SK-N-SH treated with all-trans-retinoic acid at 6 μM for 48 hours (cell line): ENCODE data around the gene OR6K6.

ENCODE experiments used
- ATAC-seq: fragments of 200-7000 bp; cut with Tn5 transposase; 3 replicates; pipeline ENCODE4 v1.9.1; 2020; ENCODE audit warnings: mild to moderate bottlenecking, moderate library complexity
- ARNTL ChIP-seq: fragments of 450-650 bp; formaldehyde crosslinking; IDR thresholded peaks from 2 replicates; pipeline ENCODE4 v1.5.0; 2020; ENCODE audit warnings: low read depth, mild to moderate bottlenecking, moderate library complexity, borderline replicate concordance
- BACH2 ChIP-seq: fragments of 250-450 bp; sonication (Bioruptor Pico); IDR thresholded peaks from 2 replicates; pipeline ENCODE4 v1.9.0; 2021; ENCODE audit warnings: mild to moderate bottlenecking, borderline replicate concordance
- GLIS3 ChIP-seq: fragments of 250-450 bp; sonication (Bioruptor Pico); IDR thresholded peaks from 2 replicates; pipeline ENCODE4 v1.5.0; 2020; ENCODE audit warnings: mild to moderate bottlenecking, moderate library complexity
- ISL1 ChIP-seq: fragments of 250-450 bp; sonication (Bioruptor Pico); IDR thresholded peaks from 2 replicates; pipeline ENCODE4 v2.1.2; 2022; ENCODE audit warnings: mild to moderate bottlenecking, moderate library complexity
- OSR1 ChIP-seq: fragments of 250-450 bp; sonication (Bioruptor Pico); IDR thresholded peaks from 2 replicates; pipeline ENCODE4 v1.8.0; 2022; ENCODE audit warnings: moderate library complexity, mild to moderate bottlenecking, inconsistent platforms
- RARB ChIP-seq: fragments of 250-450 bp; sonication (Bioruptor Pico); IDR thresholded peaks from 2 replicates; pipeline ENCODE4 v1.8.0; 2021; ENCODE audit warnings: mild to moderate bottlenecking, moderate library complexity
- SNAI2 ChIP-seq: fragments of 250-450 bp; sonication (Bioruptor Pico); IDR thresholded peaks from 2 replicates; pipeline ENCODE4 v1.5.0; 2020; ENCODE audit warnings: mild to moderate bottlenecking, moderate library complexity
- TCF4 ChIP-seq: fragments of 250-450 bp; sonication (Bioruptor Pico); IDR thresholded peaks from 2 replicates; pipeline ENCODE4 v1.8.0; 2021; ENCODE audit warnings: mild to moderate bottlenecking, moderate library complexity, borderline replicate concordance
- ZFP3 ChIP-seq: fragments of 250-450 bp; sonication (Bioruptor Pico); IDR thresholded peaks from 2 replicates; pipeline ENCODE4 v1.5.0; 2020; ENCODE audit warnings: mild to moderate bottlenecking, moderate library complexity
- ZFP30 ChIP-seq: fragments of 450-650 bp; formaldehyde crosslinking; IDR thresholded peaks from 2 replicates; pipeline ENCODE4 v1.5.0; 2022; ENCODE audit warnings: mild to moderate bottlenecking, moderate library complexity
- ZNF565 ChIP-seq: fragments of 450-650 bp; formaldehyde crosslinking; conservative IDR thresholded peaks from 2 replicates; pipeline ENCODE4 v1.5.0; 2020; ENCODE audit warnings: low read depth, mild to moderate bottlenecking, moderate library complexity
- ZNF70 ChIP-seq: fragments of 450-650 bp; formaldehyde crosslinking; IDR thresholded peaks from 2 replicates; pipeline ENCODE4 v1.5.0; 2020; ENCODE audit warnings: mild to moderate bottlenecking, moderate library complexity
- ZNF8 ChIP-seq: fragments of 450-650 bp; formaldehyde crosslinking; IDR thresholded peaks from 2 replicates; pipeline ENCODE4 v1.5.0; 2020; ENCODE audit warnings: mild to moderate bottlenecking, moderate library complexity
- TF ChIP-seq, protein P1 (sequence below): fragments of 250-450 bp; sonication (Bioruptor Pico); IDR thresholded peaks from 2 replicates; pipeline ENCODE4 v1.8.0; 2021; ENCODE audit warnings: low read depth, mild to moderate bottlenecking, moderate library complexity, borderline replicate concordance
- TF ChIP-seq, protein P2 (sequence below): fragments of 250-450 bp; sonication (Bioruptor Pico); IDR thresholded peaks from 2 replicates; pipeline ENCODE4 v1.5.1; 2020; ENCODE audit warnings: low read depth, mild to moderate bottlenecking, moderate library complexity
- TF ChIP-seq, protein P3 (sequence below): fragments of 250-450 bp; sonication (Bioruptor Pico); IDR thresholded peaks from 2 replicates; pipeline ENCODE4 v1.5.0; 2020; ENCODE audit warnings: mild to moderate bottlenecking, moderate library complexity

Gene OR6K6

GRCh38 chr1:158717344-158717743 is 37.2 kb upstream of the OR6K6 start (continued):
- TF ChIP-seq SNAI2 (CRISPR knock-in tag) (no peak), BACH2 (CRISPR knock-in tag) (no peak), GLIS3 (no peak)

- TF ChIP-seq ZNF565 (CRISPR knock-in tag) (no peak), RARB (CRISPR knock-in tag) (no peak), ZFP3 (no peak), ZNF8 (CRISPR knock-in tag) (no peak)
- TF ChIP-seq, protein P1, sequence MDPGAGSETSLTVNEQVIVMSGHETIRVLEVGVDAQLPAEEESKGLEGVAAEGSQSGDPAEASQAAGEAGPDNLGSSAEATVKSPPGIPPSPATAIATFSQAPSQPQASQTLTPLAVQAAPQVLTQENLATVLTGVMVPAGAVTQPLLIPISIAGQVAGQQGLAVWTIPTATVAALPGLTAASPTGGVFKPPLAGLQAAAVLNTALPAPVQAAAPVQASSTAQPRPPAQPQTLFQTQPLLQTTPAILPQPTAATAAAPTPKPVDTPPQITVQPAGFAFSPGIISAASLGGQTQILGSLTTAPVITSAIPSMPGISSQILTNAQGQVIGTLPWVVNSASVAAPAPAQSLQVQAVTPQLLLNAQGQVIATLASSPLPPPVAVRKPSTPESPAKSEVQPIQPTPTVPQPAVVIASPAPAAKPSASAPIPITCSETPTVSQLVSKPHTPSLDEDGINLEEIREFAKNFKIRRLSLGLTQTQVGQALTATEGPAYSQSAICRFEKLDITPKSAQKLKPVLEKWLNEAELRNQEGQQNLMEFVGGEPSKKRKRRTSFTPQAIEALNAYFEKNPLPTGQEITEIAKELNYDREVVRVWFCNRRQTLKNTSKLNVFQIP (CRISPR knock-in tag) = no peak
- no peak for ATAC-seq
These were observed 34.9 kb upstream of the OR6K6 start for GRCh38 chr1:158719664-158720063.

- TF ChIP-seq TCF4 (CRISPR knock-in tag) (no peak), ISL1 (CRISPR knock-in tag) (no peak)
- no peak for ATAC-seq
These were observed 33.9 kb upstream of the OR6K6 start, which contains the start of gene OR6K3 for GRCh38 chr1:158720620-158721019. TSS of gene OR6K3 (minus strand) at chr1:158720720. CDS start at chr1:158718115, 2,605 bp downstream.

DNA sequence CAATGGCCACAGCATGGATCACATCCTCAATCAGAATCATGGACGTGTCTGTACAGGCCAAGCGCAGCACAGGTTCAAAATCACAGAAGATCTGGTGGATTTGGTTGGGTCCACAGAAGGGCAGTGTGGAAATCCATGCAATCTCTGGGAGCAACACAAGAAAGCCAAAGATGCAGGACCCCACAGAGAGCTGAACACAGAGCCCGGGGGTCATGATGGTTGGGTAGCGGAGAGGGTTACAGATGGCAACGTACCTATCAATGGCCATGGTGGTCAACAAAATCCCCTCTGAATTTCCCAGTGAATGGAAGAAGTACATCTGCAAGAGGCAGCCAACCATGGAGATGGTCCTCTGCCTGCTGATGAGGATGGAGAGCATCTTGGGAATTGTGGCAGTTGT is 30.1 kb upstream of the OR6K6 start:
- no peak for ATAC-seq
- TF ChIP-seq OSR1 (CRISPR knock-in tag) = no peak
- no peak for TF ChIP-seq TCF4 (CRISPR knock-in tag)
- TF ChIP-seq, protein P2, sequence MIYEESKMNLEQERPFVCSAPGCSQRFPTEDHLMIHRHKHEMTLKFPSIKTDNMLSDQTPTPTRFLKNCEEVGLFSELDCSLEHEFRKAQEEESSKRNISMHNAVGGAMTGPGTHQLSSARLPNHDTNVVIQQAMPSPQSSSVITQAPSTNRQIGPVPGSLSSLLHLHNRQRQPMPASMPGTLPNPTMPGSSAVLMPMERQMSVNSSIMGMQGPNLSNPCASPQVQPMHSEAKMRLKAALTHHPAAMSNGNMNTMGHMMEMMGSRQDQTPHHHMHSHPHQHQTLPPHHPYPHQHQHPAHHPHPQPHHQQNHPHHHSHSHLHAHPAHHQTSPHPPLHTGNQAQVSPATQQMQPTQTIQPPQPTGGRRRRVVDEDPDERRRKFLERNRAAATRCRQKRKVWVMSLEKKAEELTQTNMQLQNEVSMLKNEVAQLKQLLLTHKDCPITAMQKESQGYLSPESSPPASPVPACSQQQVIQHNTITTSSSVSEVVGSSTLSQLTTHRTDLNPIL (CRISPR knock-in tag) = no peak
- TF ChIP-seq BACH2 (CRISPR knock-in tag) = no peak
- TF ChIP-seq RARB (CRISPR knock-in tag) = no peak
- TF ChIP-seq ARNTL (CRISPR knock-in tag) = no peak

DNA sequence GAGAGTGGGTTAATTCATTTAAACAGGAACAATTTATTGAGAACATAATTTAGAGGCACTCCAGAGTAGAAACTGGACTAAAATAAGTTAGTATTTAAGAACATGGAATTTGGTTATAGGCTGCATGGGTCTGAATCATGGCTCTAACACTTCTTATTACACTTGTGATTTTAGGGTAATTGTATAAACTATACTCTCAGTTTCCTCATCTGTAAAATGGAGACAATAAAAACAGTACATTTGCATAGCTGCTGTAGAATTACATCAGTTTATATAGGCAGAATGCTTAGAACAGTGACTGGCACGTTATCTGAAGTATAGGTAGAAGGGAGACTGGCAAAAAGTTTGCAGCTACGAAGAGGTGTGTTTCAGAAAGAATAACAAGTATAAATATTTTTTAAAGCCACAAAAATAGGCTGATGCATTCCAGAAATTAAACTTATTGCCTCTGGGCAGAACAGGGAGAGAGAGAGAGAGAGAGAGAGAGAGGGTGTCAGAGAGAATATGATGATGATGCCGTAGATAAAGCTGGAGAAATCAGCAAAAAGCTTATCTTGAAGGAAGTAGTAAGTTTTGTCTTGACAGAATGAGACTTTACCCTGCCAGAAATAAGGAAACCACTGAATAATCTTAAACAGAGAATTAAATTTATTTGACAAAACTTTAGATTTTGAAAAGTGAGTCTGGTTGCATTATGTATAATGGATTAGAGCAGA is 25.9 kb upstream of the OR6K6 start:
- no peak for ATAC-seq
- TF ChIP-seq ZNF70 (no peak), TCF4 (CRISPR knock-in tag) (no peak), ZFP30 (no peak), ARNTL (CRISPR knock-in tag) (no peak), GLIS3 (no peak)
- TF ChIP-seq, protein P3, sequence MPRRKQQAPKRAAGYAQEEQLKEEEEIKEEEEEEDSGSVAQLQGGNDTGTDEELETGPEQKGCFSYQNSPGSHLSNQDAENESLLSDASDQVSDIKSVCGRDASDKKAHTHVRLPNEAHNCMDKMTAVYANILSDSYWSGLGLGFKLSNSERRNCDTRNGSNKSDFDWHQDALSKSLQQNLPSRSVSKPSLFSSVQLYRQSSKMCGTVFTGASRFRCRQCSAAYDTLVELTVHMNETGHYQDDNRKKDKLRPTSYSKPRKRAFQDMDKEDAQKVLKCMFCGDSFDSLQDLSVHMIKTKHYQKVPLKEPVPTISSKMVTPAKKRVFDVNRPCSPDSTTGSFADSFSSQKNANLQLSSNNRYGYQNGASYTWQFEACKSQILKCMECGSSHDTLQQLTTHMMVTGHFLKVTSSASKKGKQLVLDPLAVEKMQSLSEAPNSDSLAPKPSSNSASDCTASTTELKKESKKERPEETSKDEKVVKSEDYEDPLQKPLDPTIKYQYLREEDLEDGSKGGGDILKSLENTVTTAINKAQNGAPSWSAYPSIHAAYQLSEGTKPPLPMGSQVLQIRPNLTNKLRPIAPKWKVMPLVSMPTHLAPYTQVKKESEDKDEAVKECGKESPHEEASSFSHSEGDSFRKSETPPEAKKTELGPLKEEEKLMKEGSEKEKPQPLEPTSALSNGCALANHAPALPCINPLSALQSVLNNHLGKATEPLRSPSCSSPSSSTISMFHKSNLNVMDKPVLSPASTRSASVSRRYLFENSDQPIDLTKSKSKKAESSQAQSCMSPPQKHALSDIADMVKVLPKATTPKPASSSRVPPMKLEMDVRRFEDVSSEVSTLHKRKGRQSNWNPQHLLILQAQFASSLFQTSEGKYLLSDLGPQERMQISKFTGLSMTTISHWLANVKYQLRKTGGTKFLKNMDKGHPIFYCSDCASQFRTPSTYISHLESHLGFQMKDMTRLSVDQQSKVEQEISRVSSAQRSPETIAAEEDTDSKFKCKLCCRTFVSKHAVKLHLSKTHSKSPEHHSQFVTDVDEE (CRISPR knock-in tag) = no peak

GRCh38 chr1:158730453-158730852 is 24.1 kb upstream of the OR6K6 start:
- no peak for ATAC-seq
- TF ChIP-seq ARNTL (CRISPR knock-in tag) (no peak), OSR1 (CRISPR knock-in tag) (no peak), ZFP30 (no peak)
- TF ChIP-seq, protein P3 (CRISPR knock-in tag) = no peak
- TF ChIP-seq, protein P2 (CRISPR knock-in tag) = no peak
- TF ChIP-seq, all 23 proteins: peak for 0
